GM19023 (cell line): ENCODE results near the gene YTHDF1.
"Not testable (repeated sequence)": the region's sequence is repeated elsewhere in the genome, so short reads cannot be mapped to it uniquely, and the experiment has no call there.

Experiments
- ATAC-seq: cut with Tn5 transposase; IDR thresholded peaks from one replicate; pipeline ENCODE4 v1.9.1; 2021; ENCODE audit warnings: mild to moderate bottlenecking, moderate library complexity; ENCODE audit not compliant: unreplicated experiment

The YTHDF1 gene

GRCh38 chr20:63216041-63216848 lies at the start of gene YTHDF1:
YTHDF1 (minus strand) TSS chr20:63216131; CDS start chr20:63215892, 239 bp downstream.
- ATAC-seq = peak; percentile 87

GRCh38 chr20:63264519-63264918 lies 48.6 kb upstream of the YTHDF1 start:
- ATAC-seq = no peak

- ATAC-seq = no peak
Measured at GRCh38 chr20:63264000-63264399, 48.1 kb upstream of the YTHDF1 start.

- no peak for ATAC-seq
Measured at GRCh38 chr20:63262836-63263235, 46.9 kb upstream of the YTHDF1 start.

GRCh38 chr20:63261795-63262528 lies 46.0 kb upstream of the YTHDF1 start:
- no peak for ATAC-seq

- ATAC-seq = no peak
Measured at GRCh38 chr20:63261060-63261794, 45.3 kb upstream of the YTHDF1 start.

- ATAC-seq = no peak
Measured at GRCh38 chr20:63260521-63260920, 44.6 kb upstream of the YTHDF1 start.

GRCh38 chr20:63259734-63260460 lies 44.0 kb upstream of the YTHDF1 start:
- no peak for ATAC-seq

- ATAC-seq = no peak
Measured at GRCh38 chr20:63258781-63259180, 42.9 kb upstream of the YTHDF1 start.

- ATAC-seq = no peak
Measured at GRCh38 chr20:63257629-63258028, 41.7 kb upstream of the YTHDF1 start.

- no peak for ATAC-seq
Measured at GRCh38 chr20:63256954-63257353, 41.0 kb upstream of the YTHDF1 start.

GRCh38 chr20:63255931-63256704 lies 40.2 kb upstream of the YTHDF1 start:
- ATAC-seq = no peak

GRCh38 chr20:63254606-63255384 lies 38.9 kb upstream of the YTHDF1 start:
- ATAC-seq = no peak

GRCh38 chr20:63254232-63254605 lies 38.3 kb upstream of the YTHDF1 start, which contains the start of gene NKAIN4:
NKAIN4 (minus strand) TSS chr20:63254463; CDS start chr20:63254450, 13 bp downstream.
- ATAC-seq = no peak

- ATAC-seq = no peak
Measured at GRCh38 chr20:63253438-63254231, 37.7 kb upstream of the YTHDF1 start.

GRCh38 chr20:63253065-63253437 lies 37.1 kb upstream of the YTHDF1 start:
- no peak for ATAC-seq

- ATAC-seq = no peak
Measured at GRCh38 chr20:63252284-63252711, 36.4 kb upstream of the YTHDF1 start.

- ATAC-seq = not testable (repeated sequence)
Measured at GRCh38 chr20:63251350-63251749, 35.4 kb upstream of the YTHDF1 start.
